ENCODE data around the gene CNGB1. TPM values are rescaled to one million over a fixed set of nuclear protein-coding genes. Genes with fewer than 3 reads are reported as not detected.
A peak's percentile ranks its signal among the peaks of the same experiment; 100 is the strongest.

The CNGB1 gene
- total RNA-seq, 1 donor from 2014 or later: not detected

- H3K4me1 Mint-ChIP-seq (ENCODE audit: unreplicated experiment): peaks cover 13% of the 10 kb centered on the region
- no peak for TF ChIP-seq CTCF (IDR thresholded peaks at IDR 0.05; ENCODE audit: unreplicated experiment)
- no peak for DNase-seq (ENCODE audit: low spot score)
- peak overlapping the region; percentile 57 for H3K27ac Mint-ChIP-seq (ENCODE audit: unreplicated experiment)
- H3K36me3 Mint-ChIP-seq (ENCODE audit: low read depth, unreplicated experiment): no peaks in the 10 kb centered on the region
- H3K9me3 Mint-ChIP-seq (ENCODE audit: unreplicated experiment): no peaks in the 10 kb centered on the region
- peak overlapping the region; percentile 21 for H3K4me3 Mint-ChIP-seq (ENCODE audit: unreplicated experiment)
- peaks cover 5% of the 10 kb centered on the region for H3K27me3 Mint-ChIP-seq (ENCODE audit: unreplicated experiment)
These were observed 58.2 kb downstream of the CNGB1 start for GRCh38 chr16:57912529-57913260.

- H3K27me3 Mint-ChIP-seq (ENCODE audit: unreplicated experiment): peaks cover 6% of the 10 kb centered on the region
- H3K27ac Mint-ChIP-seq (ENCODE audit: unreplicated experiment): no peak overlapping the region
- no peak for TF ChIP-seq CTCF (IDR thresholded peaks at IDR 0.05; ENCODE audit: unreplicated experiment)
- no peaks in the 10 kb centered on the region for H3K36me3 Mint-ChIP-seq (ENCODE audit: low read depth, unreplicated experiment)
- H3K9me3 Mint-ChIP-seq (ENCODE audit: unreplicated experiment): no peaks in the 10 kb centered on the region
- peak overlapping the region; percentile 35 for H3K4me3 Mint-ChIP-seq (ENCODE audit: unreplicated experiment)
- no peak for DNase-seq (ENCODE audit: low spot score)
- peaks cover 13% of the 10 kb centered on the region for H3K4me1 Mint-ChIP-seq (ENCODE audit: unreplicated experiment)
These were observed 59.2 kb downstream of the CNGB1 start for GRCh38 chr16:57911743-57912142.

- Mint-ChIP-seq H3K36me3 (ENCODE audit: low read depth, unreplicated experiment) (no peaks in the 10 kb centered on the region), H3K4me1 (ENCODE audit: unreplicated experiment) (peaks cover 13% of the 10 kb centered on the region), H3K9me3 (ENCODE audit: unreplicated experiment) (no peaks in the 10 kb centered on the region), H3K4me3 (ENCODE audit: unreplicated experiment) (no peak overlapping the region), H3K27me3 (ENCODE audit: unreplicated experiment) (peaks cover 8% of the 10 kb centered on the region), H3K27ac (ENCODE audit: unreplicated experiment) (no peak overlapping the region)
- no peak for DNase-seq (ENCODE audit: low spot score)
- TF ChIP-seq CTCF (IDR thresholded peaks at IDR 0.05; ENCODE audit: unreplicated experiment): no peak
These were observed 60.2 kb downstream of the CNGB1 start for GRCh38 chr16:57910696-57911095.

- Mint-ChIP-seq H3K9me3 (ENCODE audit: unreplicated experiment) (no peaks in the 10 kb centered on the region), H3K36me3 (ENCODE audit: low read depth, unreplicated experiment) (no peaks in the 10 kb centered on the region), H3K27ac (ENCODE audit: unreplicated experiment) (no peak overlapping the region), H3K4me1 (ENCODE audit: unreplicated experiment) (peaks cover 13% of the 10 kb centered on the region), H3K27me3 (ENCODE audit: unreplicated experiment) (peaks cover 16% of the 10 kb centered on the region), H3K4me3 (ENCODE audit: unreplicated experiment) (no peak overlapping the region)
- no peak for DNase-seq (ENCODE audit: low spot score)
- TF ChIP-seq CTCF (IDR thresholded peaks at IDR 0.05; ENCODE audit: unreplicated experiment): no peak
These were observed 62.4 kb downstream of the CNGB1 start for GRCh38 chr16:57908409-57908987.
